K562 (cell line): ENCODE measurements around the gene MAD1L1. TPM values are rescaled to one million over a fixed set of nuclear protein-coding genes. Genes with fewer than 3 reads are reported as not detected.

Experiments used
- ATAC-seq: fragments of 200-7000 bp; cut with Tn5 transposase; 3 replicates; pipeline ENCODE4 v1.9.1; 2020; ENCODE audit warnings: moderate library complexity
- BruUV-seq: library from RNA; stranded (reverse); fragments of 400-500 nt; replicated peaks from 2 replicates; lab custom pipeline; 2021; lab: Mats Ljungman, UMichigan
- CTCF ChIA-PET: fragments of 300-600 bp; formaldehyde crosslinking; extraction: SDS; loops from one replicate; lab custom pipeline; 2021; ENCODE audit warnings: low intra/inter-chr PET ratio; lab: Yijun Ruan, JAX
- POLR2A ChIA-PET: fragments of 300-600, 350-650 bp; sonication (Branson Sonifier 250); formaldehyde crosslinking; extraction: SDS; loops from one replicate; lab custom pipeline; 2021; ENCODE audit warnings: antibody characterized with exemption, inconsistent platforms; lab: Yijun Ruan, JAX
- DNase-seq, 4 experiments: peaks; one replicate each; pipeline versions ENCODE4 v3.0.0 to v3.0.0-alpha.2; 2011 to 2018; ENCODE audit warnings: low spot score in 3 of 4, mixed read lengths in 3 of 4; ENCODE audit errors: extremely low read depth in 1 of 4
- FAIRE-seq: peaks from 2 replicates; lab custom pipeline; 2011; peaks lifted over from hg19 to GRCh38; lab: Jason Lieb, UNC
- H2AFZ ChIP-seq: 2 replicates; pipeline ENCODE4 v1.6.0; 2011; ENCODE audit warnings: low read depth, low read length, control low read depth, inconsistent platforms
- H3K27ac ChIP-seq: fragments of 200-600 bp; 3 replicates; pipeline ENCODE4 v1.8.0; 2011; ENCODE audit warnings: low read depth, mild to moderate bottlenecking, control low read depth, inconsistent platforms, low read length, moderate library complexity, mixed read lengths; ENCODE audit errors: extremely low read depth
- H3K27me3 ChIP-seq, 2 experiments: fragments of 300-600 bp in 1 of 2; 2 replicates in 1 of 2; 3 replicates in 1 of 2; pipeline versions ENCODE4 v1.6.0 to v1.8.0; 2011; ENCODE audit warnings: inconsistent platforms in 2 of 2, low read length in 2 of 2, mild to moderate bottlenecking in 1 of 2, mixed read lengths in 1 of 2, moderate library complexity in 1 of 2; ENCODE audit not compliant: control insufficient read depth in 2 of 2, insufficient read depth in 2 of 2
- H3K36me3 ChIP-seq: fragments of 300-600 bp; 3 replicates; pipeline ENCODE4 v1.8.0; 2011; ENCODE audit warnings: mild to moderate bottlenecking, low read length, inconsistent platforms; ENCODE audit not compliant: control insufficient read depth, insufficient read depth
- H3K4me1 ChIP-seq, 2 experiments: fragments of 200-600 bp in 1 of 2; replicated peaks in 1 of 2; 2 replicates in 1 of 2; 3 replicates in 1 of 2; pipeline versions ENCODE4 v1.5.1 to v1.8.0; 2011; ENCODE audit warnings: inconsistent platforms in 2 of 2, low read length in 2 of 2, mild to moderate bottlenecking in 1 of 2, mixed read lengths in 1 of 2, moderate library complexity in 1 of 2; ENCODE audit not compliant: control insufficient read depth in 2 of 2, insufficient read depth in 2 of 2
- H3K4me2 ChIP-seq: 2 replicates; pipeline ENCODE4 v1.6.1; 2011; ENCODE audit warnings: low read length, control low read depth, inconsistent platforms, mixed read lengths; ENCODE audit not compliant: insufficient read depth
- H3K4me3 ChIP-seq: fragments of 200-600 bp; sonication (generic), shearing (Covaris generic); 2 replicates; pipeline ENCODE4 v1.5.1; 2016; ENCODE audit warnings: control low read depth, inconsistent platforms
- H3K79me2 ChIP-seq: fragments of 200-600 bp; 3 replicates; pipeline ENCODE4 v1.8.0; 2011; ENCODE audit warnings: low read length, inconsistent platforms; ENCODE audit not compliant: control insufficient read depth, insufficient read depth
- H3K9ac ChIP-seq, 2 experiments: 2 replicates each; pipeline versions ENCODE4 v1.6.0 to v1.6.1; 2011; ENCODE audit warnings: low read depth in 2 of 2, low read length in 2 of 2, control low read depth in 1 of 2, inconsistent platforms in 1 of 2, mild to moderate bottlenecking in 1 of 2, mixed read lengths in 1 of 2; ENCODE audit not compliant: insufficient read depth in 1 of 2
- H3K9me1 ChIP-seq: one replicate; pipeline ENCODE4 v1.6.0; 2011; ENCODE audit warnings: inconsistent platforms, mild to moderate bottlenecking, low read length, moderate library complexity; ENCODE audit not compliant: control insufficient read depth, insufficient read depth
- H3K9me3 ChIP-seq: replicated peaks from 2 replicates; pipeline ENCODE4 v1.5.1; 2011; ENCODE audit warnings: low read depth, low read length, inconsistent platforms; ENCODE audit not compliant: control insufficient read depth, insufficient read depth
- H4K20me1 ChIP-seq: replicated peaks from 2 replicates; pipeline ENCODE4 v1.6.1; 2011; ENCODE audit warnings: low read length, inconsistent platforms, mixed read lengths; ENCODE audit not compliant: control insufficient read depth, insufficient read depth
- MGA ChIP-seq: fragments of 450-650 bp; IDR thresholded peaks from 2 replicates; pipeline ENCODE4 v1.6.1; 2016; ENCODE audit warnings: mild to moderate bottlenecking, moderate library complexity
- RFX1 ChIP-seq: fragments of 450-650 bp; IDR thresholded peaks from 2 replicates; pipeline ENCODE4 v1.6.1; 2016; ENCODE audit warnings: mild to moderate bottlenecking, moderate library complexity
- WGBS: fragments of 100-300 bp; shearing (Covaris generic); methylation state at CpG from one replicate; pipeline ENCODE4 v1.1.6; 2016; ENCODE audit warnings: low coverage, mixed read lengths; ENCODE audit not compliant: insufficient coverage; ENCODE audit errors: missing lambda C conversion rate; 5-methylcytosine and 5-hydroxymethylcytosine counted together
- in situ Hi-C: fragments of 300-500 bp; cut with MboI; formaldehyde crosslinking; loops from 4 replicates; pipeline ENCODE4 v1.15.0; 2018; ENCODE audit warnings: inconsistent platforms, mixed read lengths
- intact Hi-C: fragments of 100-400 bp; cut with micrococcal nuclease; formaldehyde crosslinking; loops from 2 replicates; pipeline ENCODE4 v1.14.2; 2022
- polyA plus RNA-seq, 8 experiments: library from polyadenylated mRNA; depleted of rRNA in 4 of 8; stranded (reverse) in 5 of 8; unstranded in 3 of 8; fragments of >200 nt; fragmentation: Nextera tagmentation in 2 of 8; fragmentation: Illumina TruSeq in 1 of 8; extraction: Ambion mirVana in 2 of 8; extraction: Trizol in 1 of 8; gene quantifications; 2 replicates each; pipeline versions ENCODE4 v1.2.1 to v1.2.3, GENCODE V29; 2011 to 2014; ENCODE audit warnings: inconsistent platforms in 1 of 8, missing spikeins in 1 of 8
- total RNA-seq, 7 experiments: library from RNA; depleted of rRNA in 6 of 7; stranded (reverse); fragments of >200 nt in 6 of 7; fragmentation: Illumina TruSeq in 2 of 7; extraction: Trizol in 2 of 7; gene quantifications; 2 replicates each; pipeline versions ENCODE4 v1.2.1 to v1.2.3, GENCODE V29; 2011 to 2021; ENCODE audit warnings: low replicate concordance in 1 of 7

Gene MAD1L1
- total and polyA plus RNA-seq, 9 of the 15 experiments (the other 6 are each of a cell fraction or from before 2014, with no cell fraction given): 1.7 to 89.7 (median 18.0) TPM

DNA sequence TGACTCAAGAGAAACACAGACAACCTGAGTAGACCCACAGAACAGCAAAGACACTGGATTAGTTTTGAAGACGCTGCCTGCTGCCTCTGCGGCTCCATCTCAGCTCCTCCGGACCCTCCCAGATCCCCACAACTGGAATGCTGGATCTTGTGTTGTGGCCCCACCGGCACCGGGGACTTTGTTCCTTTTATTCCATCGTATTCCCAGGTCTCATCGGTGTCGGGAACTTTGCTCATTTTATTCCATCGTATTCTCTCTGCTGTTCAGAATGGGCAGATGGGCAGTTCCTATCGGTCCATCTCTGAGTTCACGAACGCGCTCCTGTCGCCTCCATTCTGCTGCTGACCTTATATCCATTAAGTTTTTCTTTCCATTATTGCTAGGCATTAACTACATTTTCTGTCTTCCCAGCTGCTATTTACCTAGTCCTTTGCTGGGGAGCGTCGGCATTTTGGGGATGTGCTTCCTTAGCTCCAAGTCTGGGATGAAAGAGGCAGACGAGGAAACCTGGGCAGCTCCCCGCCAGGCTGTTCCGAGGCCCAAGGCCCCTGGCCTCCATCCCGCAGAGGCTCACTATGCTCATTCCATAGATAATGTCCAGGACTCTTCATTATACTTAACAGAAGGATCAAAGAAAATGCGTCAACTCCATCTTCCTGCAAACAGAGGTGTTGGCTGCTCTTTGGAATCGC lies 192.4 kb downstream of the MAD1L1 start:
- Histone ChIP-seq H3K9me1 (no peaks in the 10 kb centered on the region), H2AFZ (no peak overlapping the region), H3K9me3 (no peaks in the 10 kb centered on the region; the same call in 1 of the 2 replicates), H3K79me2 (no peaks in the 10 kb centered on the region; the same call in 2 of the 3 replicates), H3K4me2 (no peak overlapping the region), H4K20me1 (no peaks in the 10 kb centered on the region), H3K27me3 (no peaks in the 10 kb centered on the region), H3K9ac (no peak overlapping the region), H3K36me3 (peaks cover 19% of the 10 kb centered on the region; the same call in 2 of the 3 replicates), H3K4me1 (peaks cover 15 to 33% of the 10 kb centered on the region in 2 experiments; a peak in 4 of 5 replicates), H3K4me3 (no peak overlapping the region), H3K27ac (no peak overlapping the region)
- WGBS: 94% methylated on average over 20 of the region's 22 CpGs
- intact Hi-C loops (no loop called here), in situ Hi-C loops (no loop called here)
- ChIA-PET CTCF (no interaction called here), POLR2A (interaction anchor here (0.7 to 1.0 kb wide), 6 partner anchors 11 to 483 kb away, joined by 3 to 4 read pairs (median 3); no protein-coding TSS in a partner anchor)
- DNase-seq (no peak), ATAC-seq (no peak), FAIRE-seq (no peak)
- TF ChIP-seq RFX1: no peak
- no peak for TF ChIP-seq MGA
- BruUV-seq: no TSS peak
